Dendritic cell treated with granulocyte-macrophage colony-stimulating factor and Interleukin-4, amounts not matched to agents 40 ng/mL and 50 ng/mL, for 4 days (primary cell): ENCODE data around the gene CDKN3.
"Not testable (repeated sequence)": the region's sequence is repeated elsewhere in the genome, so short reads cannot be mapped to it uniquely, and the experiment has no call there.

Experiments used
- H3K27ac Mint-ChIP-seq: one replicate; pipeline ENCODE4 v1.8.0; 2022; ENCODE audit warnings: mild to moderate bottlenecking, mixed read lengths
- H3K27me3 Mint-ChIP-seq: one replicate; pipeline ENCODE4 v1.8.0; 2022; ENCODE audit warnings: mild to moderate bottlenecking, mixed read lengths
- H3K36me3 Mint-ChIP-seq: one replicate; pipeline ENCODE4 v1.8.0; 2022; ENCODE audit warnings: low read depth, mixed read lengths
- H3K4me1 Mint-ChIP-seq: one replicate; pipeline ENCODE4 v1.8.0; 2022; ENCODE audit warnings: low read depth, mixed read lengths
- H3K4me3 Mint-ChIP-seq: one replicate; pipeline ENCODE4 v1.8.0; 2022; ENCODE audit warnings: mild to moderate bottlenecking, moderate library complexity, mixed read lengths
- H3K9me3 Mint-ChIP-seq: one replicate; pipeline ENCODE4 v1.8.0; 2022; ENCODE audit warnings: mixed read lengths
- intact Hi-C: fragments of 100-400 bp; cut with micrococcal nuclease; formaldehyde crosslinking; loops from one replicate; pipeline ENCODE4 v1.15.0; 2022

Gene CDKN3

DNA sequence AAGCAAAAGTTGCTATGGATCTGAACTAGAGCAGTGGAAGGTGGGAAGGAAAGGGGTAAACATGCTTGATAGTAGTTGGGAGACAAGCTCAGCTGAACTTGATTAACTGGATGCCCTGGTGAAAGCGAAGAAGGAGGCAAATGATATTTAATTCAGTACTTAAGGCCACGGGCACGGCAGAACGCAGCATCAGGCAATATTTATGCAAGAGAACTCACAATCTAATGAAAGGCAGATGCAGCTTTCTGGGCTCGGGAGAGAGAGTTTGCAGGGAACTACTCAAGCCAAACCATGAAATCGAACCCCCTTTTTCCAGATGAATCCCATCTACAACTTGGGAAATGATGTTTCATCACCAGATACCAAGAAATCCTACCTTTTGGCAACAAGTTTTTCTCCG lies 47.9 kb downstream of the CDKN3 start:
- Mint-ChIP-seq H3K4me3 (no peak overlapping the region), H3K36me3 (peaks cover under 1% of the 10 kb centered on the region), H3K27ac (no peak overlapping the region), H3K4me1 (peaks cover 44% of the 10 kb centered on the region), H3K9me3 (no peaks in the 10 kb centered on the region), H3K27me3 (no peaks in the 10 kb centered on the region)
- intact Hi-C loops, result no loop called here

DNA sequence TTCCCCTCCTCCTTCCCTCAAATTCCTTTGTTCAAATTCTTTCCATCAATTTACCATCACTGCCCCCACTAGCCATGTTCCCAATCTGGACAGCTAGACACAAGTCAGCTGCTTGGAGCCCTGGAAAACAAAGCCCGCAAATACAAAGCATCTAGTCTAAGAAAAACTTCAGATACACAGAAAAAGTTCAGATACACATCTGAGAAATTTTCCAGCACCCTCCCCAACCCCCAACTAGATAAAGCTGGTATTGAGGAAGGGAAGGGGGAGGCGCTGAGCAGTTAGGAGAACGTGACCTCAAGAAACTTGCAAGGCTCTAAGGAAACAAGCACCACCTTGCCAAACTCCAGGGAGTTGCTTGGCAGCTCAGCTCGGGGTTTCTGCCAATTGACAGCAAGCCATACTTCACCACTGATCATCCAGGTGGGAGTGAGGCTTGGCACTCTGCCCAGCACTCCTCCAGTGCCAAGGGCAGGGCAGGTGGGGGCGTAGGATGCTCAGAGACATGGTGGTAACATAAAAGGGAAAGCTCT lies 49.4 kb downstream of the CDKN3 start:
- Mint-ChIP-seq H3K27me3 (no peaks in the 10 kb centered on the region), H3K4me3 (no peak overlapping the region), H3K27ac (peak overlapping the region; percentile 28), H3K9me3 (no peaks in the 10 kb centered on the region), H3K4me1 (peaks cover 43% of the 10 kb centered on the region), H3K36me3 (no peaks in the 10 kb centered on the region)
- intact Hi-C loops, result no loop called here

DNA sequence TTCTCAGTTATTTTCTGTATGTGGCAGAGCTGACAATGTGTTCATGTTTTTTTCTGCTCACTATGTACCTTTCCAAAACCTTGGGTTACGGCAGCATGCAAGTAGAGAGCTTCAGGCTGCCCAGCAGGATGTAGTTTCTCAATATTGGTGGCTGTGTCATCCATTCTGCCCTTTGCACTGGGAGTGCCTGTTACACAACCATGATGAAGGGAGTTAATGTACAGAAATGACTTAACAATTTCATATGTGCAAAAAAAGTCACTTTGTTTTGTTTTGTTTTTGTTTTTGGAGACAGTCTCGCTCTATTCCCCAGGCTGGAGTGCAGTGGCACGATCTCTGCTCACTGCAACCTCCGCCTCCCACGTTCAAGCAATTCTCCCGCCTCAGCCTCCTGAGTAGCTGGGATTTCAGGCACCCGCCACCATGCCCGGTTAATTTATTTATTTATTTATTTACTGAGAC lies 50.5 kb downstream of the CDKN3 start:
- Mint-ChIP-seq H3K27ac (peak overlapping the region; percentile 28), H3K4me3 (no peak overlapping the region), H3K27me3 (no peaks in the 10 kb centered on the region), H3K4me1 (peaks cover 43% of the 10 kb centered on the region), H3K9me3 (no peaks in the 10 kb centered on the region), H3K36me3 (no peaks in the 10 kb centered on the region)
- intact Hi-C loops, result no loop called here

DNA sequence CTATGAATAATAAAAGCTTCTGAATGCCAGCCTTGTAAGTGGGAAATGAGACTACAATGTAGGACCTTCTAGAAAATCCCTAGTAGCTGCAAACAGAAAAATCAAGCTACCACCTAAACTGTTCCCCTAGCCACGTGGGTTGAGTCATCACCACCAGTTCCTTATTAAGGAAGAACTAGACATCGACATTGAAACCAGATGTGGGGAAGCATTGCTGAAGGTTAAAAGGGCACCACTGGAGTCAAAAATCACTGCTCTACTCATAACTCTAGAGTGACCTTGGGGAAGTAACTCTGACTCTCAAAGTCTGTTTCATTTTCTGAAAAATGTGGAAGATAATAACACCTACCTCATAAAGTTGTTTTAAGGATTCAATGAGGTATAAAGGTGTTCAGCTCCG lies 53.7 kb downstream of the CDKN3 start:
- Mint-ChIP-seq H3K27me3 (no peaks in the 10 kb centered on the region), H3K9me3 (no peaks in the 10 kb centered on the region), H3K27ac (peak overlapping the region; percentile 87), H3K4me3 (peak overlapping the region; percentile 30), H3K36me3 (no peaks in the 10 kb centered on the region), H3K4me1 (peaks cover 49% of the 10 kb centered on the region)
- intact Hi-C loops, result loop anchor here (1.0 to 5.0 kb wide), 2 partner anchors 9 to 37 kb away; partner anchors contain the start of genes CNIH1 and GMFB

DNA sequence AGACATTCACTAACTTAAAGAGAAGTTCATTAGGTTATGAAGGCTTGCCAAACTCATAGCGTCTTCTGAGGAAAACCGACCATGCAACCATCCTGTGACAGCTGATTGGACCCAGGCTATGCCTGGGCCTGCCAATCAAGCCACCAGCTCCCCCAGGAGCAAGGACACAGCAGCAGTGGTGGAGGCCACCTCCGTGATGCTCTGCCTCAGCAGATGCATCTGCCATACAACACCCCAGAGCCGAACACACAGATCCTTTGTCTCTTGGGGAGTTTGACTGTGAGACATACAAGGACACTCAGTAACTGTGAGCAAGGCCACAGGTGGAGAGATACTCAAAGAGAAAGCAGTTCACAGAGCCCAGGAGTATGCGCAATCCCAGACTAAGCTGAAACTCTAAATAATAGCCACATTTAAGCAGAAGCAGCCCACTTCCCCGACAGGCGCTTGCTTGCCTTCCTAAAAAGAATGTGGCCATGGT lies 54.4 kb downstream of the CDKN3 start:
- Mint-ChIP-seq H3K27me3 (no peaks in the 10 kb centered on the region), H3K36me3 (no peaks in the 10 kb centered on the region), H3K4me1 (peaks cover 44% of the 10 kb centered on the region), H3K9me3 (no peaks in the 10 kb centered on the region), H3K4me3 (peak overlapping the region; percentile 9), H3K27ac (peak overlapping the region; percentile 87)
- intact Hi-C loops, result loop anchor here (5.0 kb wide), 1 partner anchor 36 kb away; the partner anchor contains the start of gene GMFB

DNA sequence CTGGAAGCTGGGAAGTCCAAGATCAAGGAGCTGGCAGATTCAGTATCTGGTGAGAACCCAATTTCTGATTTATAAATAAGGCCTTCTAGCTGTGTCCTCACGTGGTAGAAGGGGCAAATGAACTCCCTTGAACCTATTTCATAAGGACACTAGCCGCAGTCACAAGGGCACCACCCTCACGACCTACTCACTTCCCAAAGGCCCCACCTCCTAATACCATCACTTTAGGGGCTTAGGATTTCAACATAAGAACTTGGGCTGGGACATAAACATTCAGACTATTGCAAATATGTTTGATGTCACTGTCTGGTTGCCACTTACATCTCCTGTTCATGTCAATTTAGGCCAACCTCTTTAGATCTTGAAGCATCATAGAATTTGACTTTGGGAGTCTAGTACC lies 55.2 kb downstream of the CDKN3 start:
- intact Hi-C loops, result loop anchor here (5.0 kb wide), 1 partner anchor 35 kb away; the partner anchor contains the start of gene GMFB
- H3K27ac Mint-ChIP-seq, result no peak overlapping the region
- peaks cover 36% of the 10 kb centered on the region for H3K4me1 Mint-ChIP-seq
- no peaks in the 10 kb centered on the region for H3K9me3 Mint-ChIP-seq
- H3K27me3 Mint-ChIP-seq, result no peaks in the 10 kb centered on the region
- no peak overlapping the region for H3K4me3 Mint-ChIP-seq
- H3K36me3 Mint-ChIP-seq, result no peaks in the 10 kb centered on the region

DNA sequence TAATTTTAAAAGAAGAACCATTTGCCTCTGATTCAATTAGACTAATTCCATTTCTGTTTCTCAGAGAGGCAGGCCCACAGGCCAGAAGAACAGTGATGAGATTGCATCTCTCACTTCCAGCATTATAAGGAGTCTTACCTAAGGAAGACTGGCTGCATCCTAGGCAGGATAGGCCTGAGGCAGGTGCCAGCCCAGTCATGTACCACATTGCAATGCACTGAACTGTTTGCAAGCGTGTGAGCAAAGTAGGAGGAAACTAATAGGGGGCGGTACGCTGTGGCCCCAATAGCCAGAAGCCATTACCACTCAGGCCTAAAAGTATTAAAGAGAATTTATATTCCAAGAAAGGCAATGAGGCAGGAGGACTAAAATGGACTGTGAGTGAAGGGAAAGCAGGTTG lies 56.4 kb downstream of the CDKN3 start:
- Mint-ChIP-seq H3K4me1 (peaks cover 30% of the 10 kb centered on the region), H3K36me3 (no peaks in the 10 kb centered on the region), H3K27ac (no peak overlapping the region), H3K4me3 (no peak overlapping the region), H3K27me3 (no peaks in the 10 kb centered on the region), H3K9me3 (no peaks in the 10 kb centered on the region)
- intact Hi-C loops, result loop anchor here (5.0 kb wide), 1 partner anchor 34 kb away; the partner anchor contains the start of gene GMFB

DNA sequence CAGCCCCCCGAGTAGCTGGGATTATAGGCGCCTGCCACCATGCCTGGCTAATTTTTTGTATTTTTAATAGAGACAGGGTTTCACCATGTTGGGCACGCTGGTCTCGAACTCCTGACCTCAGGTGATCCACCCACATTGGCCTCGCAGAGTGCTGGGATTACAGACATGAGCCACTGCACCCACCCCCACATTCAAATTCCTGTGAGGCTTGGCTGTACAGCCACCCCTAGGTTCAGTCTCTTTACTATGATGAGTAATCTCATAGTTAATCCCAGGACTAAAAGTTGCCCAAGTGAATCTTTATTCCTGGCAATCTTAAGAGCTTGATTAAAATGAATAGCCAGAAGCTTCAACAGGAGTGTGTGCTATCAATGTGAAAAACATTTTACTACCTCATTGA lies 57.2 kb downstream of the CDKN3 start:
- H3K27me3 Mint-ChIP-seq, H3K4me3 Mint-ChIP-seq, H3K9me3 Mint-ChIP-seq, H3K36me3 Mint-ChIP-seq, H3K27ac Mint-ChIP-seq: not testable (repeated sequence)
- intact Hi-C loops, result loop anchor here (5.0 kb wide), 1 partner anchor 33 kb away; the partner anchor contains the start of gene GMFB
- peaks cover 26% of the 10 kb centered on the region for H3K4me1 Mint-ChIP-seq

DNA sequence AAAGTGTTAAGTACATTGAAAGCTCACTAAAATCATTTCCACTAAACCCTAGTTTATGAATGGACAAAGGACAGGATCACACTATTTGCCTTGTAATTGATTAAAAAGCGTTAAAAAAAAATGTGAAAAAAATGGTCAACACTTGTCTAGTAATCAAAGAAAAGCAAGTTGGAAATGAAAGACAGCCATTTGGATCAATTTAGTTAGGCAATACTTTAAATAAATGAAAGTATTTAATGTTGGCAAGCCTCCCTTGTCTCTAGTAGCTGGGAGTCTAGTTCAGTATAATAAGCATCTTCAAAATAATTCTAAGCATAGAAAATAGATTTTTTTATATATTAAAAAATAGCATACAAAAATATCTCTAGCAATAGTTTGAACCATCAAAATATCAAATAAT lies 58.6 kb downstream of the CDKN3 start:
- H3K27me3 Mint-ChIP-seq, result no peaks in the 10 kb centered on the region
- peaks cover 16% of the 10 kb centered on the region for H3K9me3 Mint-ChIP-seq
- H3K27ac Mint-ChIP-seq, result no peak overlapping the region
- intact Hi-C loops, result no loop called here
- peaks cover 21% of the 10 kb centered on the region for H3K4me1 Mint-ChIP-seq
- no peaks in the 10 kb centered on the region for H3K36me3 Mint-ChIP-seq
- no peak overlapping the region for H3K4me3 Mint-ChIP-seq

DNA sequence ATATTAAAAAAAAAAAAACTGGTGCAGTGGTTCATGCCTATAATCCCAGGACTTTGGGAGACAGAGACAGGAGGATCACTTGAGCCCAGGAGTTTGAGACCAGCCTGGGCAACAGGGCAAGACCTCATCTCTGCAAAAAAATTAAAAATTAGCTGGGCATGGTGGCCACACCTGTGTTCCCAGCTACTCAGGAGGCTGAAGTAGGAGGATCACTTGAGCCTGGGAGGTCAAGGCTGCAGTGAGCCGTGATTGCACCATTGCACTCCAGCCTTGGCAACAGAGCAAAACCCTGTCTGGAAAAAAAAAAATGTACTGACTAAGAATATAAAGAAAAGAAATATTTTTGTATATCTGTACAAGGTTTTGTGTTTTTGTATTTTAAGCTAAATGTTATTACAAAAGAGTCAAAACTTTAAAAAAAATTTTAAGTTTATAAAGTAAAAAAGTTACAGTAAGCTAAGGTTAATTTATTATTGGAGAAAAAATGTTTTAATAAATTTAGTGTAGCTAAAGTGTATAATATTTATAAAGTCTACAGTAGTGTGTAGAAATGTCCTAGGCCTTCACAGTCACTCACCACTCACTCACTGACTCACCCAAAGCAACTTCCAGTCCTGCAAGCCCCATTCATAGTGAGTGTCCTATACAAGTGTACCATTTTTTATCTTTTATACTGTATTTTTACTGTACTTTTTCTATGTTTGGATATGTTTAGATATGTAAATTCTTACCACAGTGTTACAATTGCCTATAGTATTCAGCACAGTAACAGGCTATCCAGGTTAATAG lies 60.2 kb downstream of the CDKN3 start:
- H3K27ac Mint-ChIP-seq, intact Hi-C loops, H3K4me3 Mint-ChIP-seq, H3K4me1 Mint-ChIP-seq, H3K36me3 Mint-ChIP-seq, H3K27me3 Mint-ChIP-seq: not testable (repeated sequence)
- H3K9me3 Mint-ChIP-seq, result peaks cover 16% of the 10 kb centered on the region

DNA sequence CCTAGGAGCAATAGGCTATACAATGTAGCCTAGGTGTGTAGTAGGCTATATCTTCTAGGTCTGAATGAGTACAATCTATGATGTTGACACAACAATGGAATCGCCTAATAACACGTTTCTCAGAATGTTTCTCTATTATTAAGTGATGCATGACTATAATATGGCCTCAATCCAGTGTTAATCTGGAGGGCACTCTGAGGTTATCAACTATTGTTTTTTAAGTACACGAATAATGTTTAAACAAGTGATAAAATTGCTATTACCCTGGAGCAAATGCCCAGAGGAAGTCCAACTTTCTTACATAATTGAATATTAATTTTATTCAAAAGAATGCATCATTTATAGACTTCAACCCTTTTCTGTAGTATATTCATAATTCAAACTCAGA lies 60.8 kb downstream of the CDKN3 start:
- peaks cover 16% of the 10 kb centered on the region for H3K9me3 Mint-ChIP-seq
- H3K4me3 Mint-ChIP-seq, result no peak overlapping the region

DNA sequence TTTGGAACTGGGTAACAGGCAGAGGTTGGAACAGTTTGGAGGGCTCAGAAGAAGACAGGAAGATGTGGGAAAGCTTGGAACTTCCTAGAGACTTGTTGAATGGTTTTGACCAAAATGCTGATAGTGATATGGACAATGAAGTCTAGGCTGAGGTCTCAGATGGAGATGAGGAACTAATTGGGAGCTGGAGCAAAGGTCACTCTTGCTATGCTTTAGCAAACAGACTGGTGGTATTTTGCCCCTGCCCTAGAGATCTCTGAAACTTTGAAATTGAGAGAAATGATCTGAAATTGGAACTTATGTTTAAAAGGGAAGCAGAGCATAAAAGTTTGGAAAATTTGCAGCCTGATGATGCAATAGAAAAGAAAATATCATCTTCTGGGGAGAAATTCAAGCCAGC lies 61.7 kb downstream of the CDKN3 start:
- intact Hi-C loops, H3K27ac Mint-ChIP-seq, H3K36me3 Mint-ChIP-seq, H3K4me3 Mint-ChIP-seq, H3K4me1 Mint-ChIP-seq, H3K27me3 Mint-ChIP-seq: not testable (repeated sequence)
- peaks cover 16% of the 10 kb centered on the region for H3K9me3 Mint-ChIP-seq

More for the DNA sequence above, 60.8 kb downstream of the CDKN3 start:
- H3K27me3 Mint-ChIP-seq, result no peaks in the 10 kb centered on the region
- intact Hi-C loops, result no loop called here
- peaks cover 5% of the 10 kb centered on the region for H3K4me1 Mint-ChIP-seq
- no peaks in the 10 kb centered on the region for H3K36me3 Mint-ChIP-seq
- H3K27ac Mint-ChIP-seq, result no peak overlapping the region

DNA sequence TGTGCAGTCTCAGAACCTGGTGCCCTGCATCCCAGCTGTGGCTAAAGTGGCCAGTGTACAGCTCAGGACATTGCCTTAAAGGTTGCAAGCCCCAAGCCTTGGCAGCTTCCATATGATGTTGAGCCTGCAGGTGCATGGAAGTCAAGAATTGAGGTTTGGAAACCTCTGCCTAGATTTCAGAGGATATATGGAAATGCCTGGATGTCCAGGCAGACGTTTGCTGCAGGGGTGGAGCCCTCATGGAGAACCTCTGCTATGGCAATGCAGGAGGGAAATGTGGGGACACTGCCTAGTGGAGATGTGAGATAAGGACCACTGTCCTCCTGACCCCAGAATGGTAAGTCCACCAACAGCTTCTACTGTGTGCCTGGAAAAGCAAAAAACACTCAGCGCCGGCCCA lies 62.3 kb downstream of the CDKN3 start:
- no peaks in the 10 kb centered on the region for H3K27me3 Mint-ChIP-seq
- peaks cover 16% of the 10 kb centered on the region for H3K9me3 Mint-ChIP-seq
- H3K4me1 Mint-ChIP-seq, result peaks cover 6% of the 10 kb centered on the region
- no peak overlapping the region for H3K27ac Mint-ChIP-seq
- intact Hi-C loops, result no loop called here
- H3K36me3 Mint-ChIP-seq, result no peaks in the 10 kb centered on the region
- H3K4me3 Mint-ChIP-seq, result no peak overlapping the region

DNA sequence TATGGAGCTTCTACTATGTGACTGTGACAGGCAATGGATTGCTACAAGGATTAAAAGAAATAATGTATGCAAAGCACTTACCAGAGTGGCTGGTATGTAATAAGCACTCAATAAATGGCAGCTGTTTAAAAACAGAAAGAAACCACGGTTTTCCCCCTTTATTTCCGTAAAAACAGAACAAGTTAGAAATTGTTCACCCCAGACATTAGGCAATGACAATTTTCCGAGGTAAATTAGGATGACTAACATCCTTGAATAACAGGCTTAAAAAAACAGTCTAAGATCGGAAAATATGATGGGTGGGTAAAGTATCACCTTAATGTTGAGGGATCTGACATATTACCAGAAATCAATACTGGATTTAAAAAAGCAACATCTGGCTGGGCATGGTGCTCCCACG lies 65.2 kb downstream of the CDKN3 start:
- no peak overlapping the region for H3K4me3 Mint-ChIP-seq

More for the DNA sequence above, 65.2 kb downstream of the CDKN3 start:
- Mint-ChIP-seq H3K36me3 (peaks cover under 1% of the 10 kb centered on the region), H3K27ac (no peak overlapping the region), H3K27me3 (no peaks in the 10 kb centered on the region), H3K9me3 (peaks cover 19% of the 10 kb centered on the region), H3K4me1 (peaks cover 6% of the 10 kb centered on the region)
- intact Hi-C loops, result no loop called here
